Measurements from ENCODE around the gene TLNRD1. TPM values are rescaled to one million over a fixed set of nuclear protein-coding genes. Genes with fewer than 3 reads are reported as not detected.

TLNRD1 gene
- total RNA-seq, 1 experiment from 2014 or later, result 22.5 TPM

GRCh38 chr15:80969316-80969715 is 31.4 kb upstream of the TLNRD1 start:
- Histone ChIP-seq H3K9me3 (ENCODE audit: control insufficient read depth in 1 of 2, insufficient read depth in 1 of 2, low read depth in 1 of 2, low read length in 2 of 2) (no peaks in the 10 kb centered on the region), H3K27me3 (ENCODE audit: insufficient read depth, low read length) (no peaks in the 10 kb centered on the region), H3K9ac (ENCODE audit: low read length) (no peak overlapping the region), H3K36me3 (ENCODE audit: control insufficient read depth in 1 of 2, insufficient read depth in 2 of 2, low read length in 2 of 2) (peaks cover 0 to 4% of the 10 kb centered on the region in 2 experiments; a peak in 2 of 4 replicates), H3K4me1 (ENCODE audit: control insufficient read depth in 1 of 2, insufficient read depth in 2 of 2, low read length in 2 of 2) (peaks cover 6 to 10% of the 10 kb centered on the region in 2 experiments; a peak in 3 of 4 replicates), H4K20me1 (ENCODE audit: insufficient read depth) (no peaks in the 10 kb centered on the region), H3K4me3 (replicated peaks in 1 of 2; ENCODE audit: low read depth in 1 of 2, low read length in 2 of 2) (no peak overlapping the region), H3K27ac (ENCODE audit: low read depth, low read length) (no peak overlapping the region), H2AFZ (ENCODE audit: low read depth, low read length, poor library complexity, severe bottlenecking) (no peak overlapping the region), H3K4me2 (ENCODE audit: low read length) (no peak overlapping the region), H3K79me2 (ENCODE audit: insufficient read depth, low read length) (peaks cover 4% of the 10 kb centered on the region; the same call in 1 of the 2 replicates), H3K9me2 (ENCODE audit: insufficient read depth) (no peaks in the 10 kb centered on the region)
- no TSS peak for BruUV-seq (replicated peaks)
- RAD21 ChIA-PET (ENCODE audit: low non-redundant PET in 1 of 2, low total read pairs in 2 of 2, uncharacterized antibody in 2 of 2, unreplicated experiment in 2 of 2), result interaction anchor here (0.6 to 2.1 kb wide), 6 partner anchors 190 to 402 kb away, joined by 3 to 7 read pairs (median 5); partner anchors contain the start of gene CEMIP (in 1 of the 2)
- ATAC-seq, result no peak
- intact Hi-C loops (cut with micrococcal nuclease), result no loop called here
- POLR2A ChIA-PET, result no interaction called here
- no peak for DNase-seq (ENCODE audit: low read depth, low spot score)
- TF ChIP-seq YY1 (IDR thresholded peaks at IDR 0.05; ENCODE audit: extremely low read depth, insufficient replicate concordance, low read depth, low read length) (no peak), ZBTB33 (IDR thresholded peaks at IDR 0.05; ENCODE audit: extremely low read depth, insufficient replicate concordance, low read length) (no peak), EGR1 (IDR thresholded peaks at IDR 0.05; ENCODE audit: low read depth) (no peak), REST (IDR thresholded peaks at IDR 0.05; ENCODE audit: low read depth) (no peak), SIN3A (IDR thresholded peaks at IDR 0.05; ENCODE audit: low read depth) (no peak)
- CTCF ChIA-PET, result interaction anchor here (0.7 to 5.5 kb wide), 17 partner anchors 8 to 551 kb away, joined by 3 to 59 read pairs (median 5); partner anchors contain the start of gene CEMIP

Data from HCT116 (cell line).